Thoracic aorta (tissue), 2 donors: Measurements from ENCODE around the gene CRYBG2. TPM values are rescaled to one million over a fixed set of nuclear protein-coding genes. Genes with fewer than 3 reads are reported as not detected.
"Not testable (repeated sequence)": the region's sequence is repeated elsewhere in the genome, so short reads cannot be mapped to it uniquely, and the experiment has no call there.

Experiments used
- ATAC-seq: fragments of 150-250 bp; one replicate; pipeline ENCODE4 v1.8.0; 2017; ENCODE audit warnings: low read depth; ENCODE audit not compliant: insufficient number of reproducible peaks, low FRiP score
- DNase-seq: peaks from one replicate; pipeline ENCODE4 v3.0.0-alpha.2; 2020; ENCODE audit warnings: low spot score
- H3K27ac ChIP-seq, 2 donors: fragments of 200-600 bp; sonication (generic); 1 replicate in 1 of 2; 2 replicates in 1 of 2; pipeline ENCODE4 v1.5.1; 2016; ENCODE audit warnings: mild to moderate bottlenecking in 2 of 2, moderate library complexity in 2 of 2
- H3K27me3 ChIP-seq: fragments of 200-600 bp; sonication (generic); replicated peaks from 2 replicates; pipeline ENCODE4 v1.6.0; 2016; ENCODE audit warnings: mild to moderate bottlenecking; ENCODE audit not compliant: insufficient read depth
- H3K36me3 ChIP-seq: fragments of 200-600 bp; sonication (generic); one replicate; pipeline ENCODE4 v1.5.1; 2016
- H3K4me1 ChIP-seq, 2 donors: fragments of 200-600 bp; sonication (generic); 1 replicate in 1 of 2; 2 replicates in 1 of 2; pipeline versions ENCODE4 v1.5.1 to v1.6.0; 2016; ENCODE audit warnings: low read depth in 2 of 2, mild to moderate bottlenecking in 1 of 2; ENCODE audit not compliant: control insufficient read depth in 1 of 2
- H3K4me3 ChIP-seq: fragments of 200-600 bp; sonication (generic); 2 replicates; pipeline ENCODE4 v1.5.1; 2016; ENCODE audit warnings: mild to moderate bottlenecking
- H3K9me3 ChIP-seq: fragments of 200-600 bp; sonication (generic); 2 replicates; pipeline ENCODE4 v1.5.1; 2016
- CTCF ChIP-seq: fragments of 200-600 bp; sonication (generic); IDR thresholded peaks from one replicate; pipeline ENCODE4 v1.5.1; 2019; ENCODE audit warnings: antibody characterized with exemption
- total RNA-seq, 2 donors: library from RNA; depleted of rRNA; stranded (reverse); fragments of >200 nt; gene quantifications; one replicate each; pipeline versions ENCODE4 v1.1.0 to v1.2.3, GENCODE V29; 2016

CRYBG2 gene
- total RNA-seq, 2 donors from 2014 or later, result not detected

GRCh38 chr1:26373789-26374188 is 19.9 kb upstream of the CRYBG2 start:
- Histone ChIP-seq H3K4me3 (no peak overlapping the region), H3K27ac (no peak overlapping the region), H3K27me3 (peaks cover 3% of the 10 kb centered on the region), H3K9me3 (no peaks in the 10 kb centered on the region), H3K4me1 (peaks cover 0 to 9% of the 10 kb centered on the region in 2 donors), H3K36me3 (no peaks in the 10 kb centered on the region)
- TF ChIP-seq CTCF, result no peak
- DNase-seq, result no peak
- no peak for ATAC-seq

GRCh38 chr1:26373281-26373680 is 19.4 kb upstream of the CRYBG2 start:
- no peak for ATAC-seq
- Histone ChIP-seq H3K4me3 (no peak overlapping the region), H3K9me3 (no peaks in the 10 kb centered on the region), H3K4me1 (peaks cover 0 to 5% of the 10 kb centered on the region in 2 donors), H3K27me3 (peaks cover 3% of the 10 kb centered on the region), H3K36me3 (no peaks in the 10 kb centered on the region), H3K27ac (no peak overlapping the region)
- no peak for DNase-seq
- TF ChIP-seq CTCF, result no peak

- H3K9me3 ChIP-seq, H3K36me3 ChIP-seq, H3K27me3 ChIP-seq, H3K27ac ChIP-seq, ATAC-seq, H3K4me1 ChIP-seq, DNase-seq, H3K4me3 ChIP-seq: not testable (repeated sequence)
Observed at GRCh38 chr1:26372611-26373010, 18.7 kb upstream of the CRYBG2 start, which contains the start of gene ZNF683. TSS of gene ZNF683 (minus strand) at chr1:26372750. CDS start at chr1:26368571, 4,179 bp downstream.

- ATAC-seq, result no peak
- Histone ChIP-seq H3K4me1 (no peaks in the 10 kb centered on the region), H3K9me3 (no peaks in the 10 kb centered on the region), H3K27ac (no peak overlapping the region), H3K27me3 (peaks cover 3% of the 10 kb centered on the region), H3K36me3 (no peaks in the 10 kb centered on the region), H3K4me3 (no peak overlapping the region)
- no peak for TF ChIP-seq CTCF
- DNase-seq, result no peak
Observed at GRCh38 chr1:26372039-26372438, 18.1 kb upstream of the CRYBG2 start.

- Histone ChIP-seq H3K4me3 (no peak overlapping the region), H3K27ac (no peak overlapping the region), H3K9me3 (no peaks in the 10 kb centered on the region), H3K36me3 (no peaks in the 10 kb centered on the region), H3K27me3 (peaks cover 3% of the 10 kb centered on the region), H3K4me1 (no peaks in the 10 kb centered on the region)
- DNase-seq (no peak), ATAC-seq (no peak)
- TF ChIP-seq CTCF, result no peak
Observed at GRCh38 chr1:26370591-26371382, 16.9 kb upstream of the CRYBG2 start.

- Histone ChIP-seq H3K4me3 (no peak overlapping the region), H3K27ac (no peak overlapping the region), H3K4me1 (no peaks in the 10 kb centered on the region), H3K36me3 (no peaks in the 10 kb centered on the region), H3K9me3 (no peaks in the 10 kb centered on the region), H3K27me3 (peaks cover 3% of the 10 kb centered on the region)
- ATAC-seq (no peak), DNase-seq (no peak)
- no peak for TF ChIP-seq CTCF
Observed at GRCh38 chr1:26368486-26368885, 14.6 kb upstream of the CRYBG2 start.
